ENCODE data around the gene CPNE4.

- TF ChIP-seq CTCF (IDR thresholded peaks at IDR 0.05; ENCODE audit: low read length) (no peak), EZH2 (optimal IDR thresholded peaks at IDR 0.05; ENCODE audit: low read depth, low read length) (no peak)
Measured at GRCh38 chr3:131616719-131617118, 418.1 kb downstream of the CPNE4 start.
